ENCODE data around the gene CASKIN1. TPM values are rescaled to one million over a fixed set of nuclear protein-coding genes. Genes with fewer than 3 reads are reported as not detected.

The CASKIN1 gene
- total and polyA plus RNA-seq, 10 of the 15 experiments (the other 5 are each of a cell fraction or from before 2014, with no cell fraction given), result 0.03 to 0.33 (median 0.11) TPM; not detected in 5

- CTCF ChIA-PET, result no interaction called here
Measured at GRCh38 chr16:2174396-2175131, 21.8 kb downstream of the CASKIN1 start.

More at GRCh38 chr16:2174396-2175131, 21.8 kb downstream of the CASKIN1 start:
- in situ Hi-C loops (cut with MboI), result no loop called here
- no peaks in the 10 kb centered on the region for H3K9me3 ChIP-seq (replicated peaks; ENCODE audit: control insufficient read depth, insufficient read depth, low read length)
- SMC1A ChIA-PET (ENCODE audit: uncharacterized antibody, unreplicated experiment), result no interaction called here
- H3K79me2 ChIP-seq (ENCODE audit: control insufficient read depth, insufficient read depth, low read length), result no peaks in the 10 kb centered on the region
- POLR2A ChIA-PET, result interaction anchor here (0.6 kb wide), 1 partner anchor 415 kb away, joined by 5 read pairs; no protein-coding TSS in a partner anchor
- RAD21 ChIA-PET (ENCODE audit: unreplicated experiment), result no interaction called here
- H3K9ac ChIP-seq (ENCODE audit: control insufficient read depth, insufficient read depth, low read length), result no peak overlapping the region
- no peak overlapping the region for H3K27ac ChIP-seq (ENCODE audit: control insufficient read depth, insufficient read depth)
- no peak overlapping the region for H3K4me2 ChIP-seq (ENCODE audit: control insufficient read depth, insufficient read depth)
- no TSS peak for BruUV-seq (replicated peaks)
- DNase-seq (ENCODE audit: low read depth, low spot score) (no peak), ATAC-seq (no peak), FAIRE-seq (no peak)
- no peaks in the 10 kb centered on the region for H3K27me3 ChIP-seq (replicated peaks in 1 of 2; ENCODE audit: control insufficient read depth in 2 of 2, insufficient read depth in 2 of 2, low read length in 1 of 2)
- no peaks in the 10 kb centered on the region for H4K20me1 ChIP-seq (ENCODE audit: control insufficient read depth, insufficient read depth)
- intact Hi-C loops (cut with micrococcal nuclease; ENCODE audit: unreplicated experiment), result no loop called here
- TF ChIP-seq SMAD1 (IDR thresholded peaks at IDR 0.05; ENCODE audit: low read depth, partially characterized antibody) (no peak), TARDBP (IDR thresholded peaks at IDR 0.05; ENCODE audit: borderline replicate concordance) (no peak), FOXM1 (IDR thresholded peaks at IDR 0.05; ENCODE audit: low read depth, low read length) (no peak), BCLAF1 (IDR thresholded peaks at IDR 0.05) (no peak), BCL11A (IDR thresholded peaks at IDR 0.05; ENCODE audit: low read depth, low read length) (no peak), TBL1XR1 (IDR thresholded peaks at IDR 0.05; ENCODE audit: low read depth, low read length) (no peak), TAF1 (IDR thresholded peaks at IDR 0.05; ENCODE audit: borderline replicate concordance, low read depth, low read length) (no peak), RAD21 (IDR thresholded peaks at IDR 0.05; ENCODE audit: insufficient read depth, low read depth, low read length) (no peak), IKZF2 (IDR thresholded peaks at IDR 0.05) (no peak), CREB1 (IDR thresholded peaks at IDR 0.05; ENCODE audit: low read depth) (no peak), NBN (IDR thresholded peaks at IDR 0.05) (no peak), TCF12 (IDR thresholded peaks at IDR 0.05; ENCODE audit: low read depth, low read length) (no peak), FOXK2 (IDR thresholded peaks at IDR 0.05) (no peak), DPF2 (IDR thresholded peaks at IDR 0.05) (no peak), MTA2 (IDR thresholded peaks at IDR 0.05; ENCODE audit: low read depth) (no peak), HDGF (IDR thresholded peaks at IDR 0.05) (no peak), SIN3A (IDR thresholded peaks at IDR 0.05; ENCODE audit: low read depth, low read length) (no peak), ZBED1 (IDR thresholded peaks at IDR 0.05; ENCODE audit: borderline replicate concordance) (no peak), PRDM15 (CRISPR knock-in tag; IDR thresholded peaks at IDR 0.05) (no peak), ELK1 (IDR thresholded peaks at IDR 0.05; ENCODE audit: low read depth, low read length) (no peak)
- H3K4me1 ChIP-seq (ENCODE audit: control insufficient read depth, insufficient read depth, low read length), result no peaks in the 10 kb centered on the region
- no peak overlapping the region for H2AFZ ChIP-seq (ENCODE audit: control insufficient read depth, low read depth, low read length)
- over 99% methylated on average over 20 of the region's 21 CpGs for WGBS (ENCODE audit: insufficient coverage, insufficient replicate concordance, low lambda C conversion rate, missing lambda C conversion rate)
- no peak overlapping the region for H3K4me3 ChIP-seq
- H3K36me3 ChIP-seq (ENCODE audit: control insufficient read depth in 2 of 2, insufficient read depth in 2 of 2, low read length in 1 of 2), result peaks cover 7 to 11% of the 10 kb centered on the region in 2 experiments; a peak in 3 of 4 replicates
